H9 (cell line): ENCODE data around the gene NT5DC2. TPM values are rescaled to one million over a fixed set of nuclear protein-coding genes. Genes with fewer than 3 reads are reported as not detected.

Experiments used
- DNase-seq: peaks from one replicate; pipeline ENCODE4 v3.0.0-alpha.2; 2017
- H2AFZ ChIP-seq: one replicate; pipeline ENCODE4 v1.6.1; 2013; ENCODE audit warnings: mild to moderate bottlenecking, low read length, control low read depth, moderate library complexity
- H2AK5ac ChIP-seq: 2 replicates; pipeline ENCODE4 v1.6.1; 2013; ENCODE audit warnings: low read length, control low read depth, mixed read lengths; ENCODE audit not compliant: insufficient read length
- H2BK120ac ChIP-seq: one replicate; pipeline ENCODE4 v1.6.1; 2013; ENCODE audit warnings: low read depth, mild to moderate bottlenecking, low read length, control low read depth, inconsistent platforms; ENCODE audit not compliant: poor library complexity, severe bottlenecking
- H2BK12ac ChIP-seq: 2 replicates; pipeline ENCODE4 v1.6.1; 2013; ENCODE audit warnings: low read length, control low read depth, mixed read lengths, low read depth; ENCODE audit not compliant: insufficient read length
- H2BK15ac ChIP-seq: 2 replicates; pipeline ENCODE4 v1.6.1; 2013; ENCODE audit warnings: low read depth, low read length, control low read depth
- H2BK20ac ChIP-seq: one replicate; pipeline ENCODE4 v1.6.1; 2013; ENCODE audit warnings: low read depth, mild to moderate bottlenecking, low read length, control low read depth, inconsistent platforms; ENCODE audit not compliant: poor library complexity, severe bottlenecking
- H2BK5ac ChIP-seq: 2 replicates; pipeline ENCODE4 v1.6.1; 2013; ENCODE audit warnings: low read length, control low read depth, mixed read lengths; ENCODE audit not compliant: insufficient read length
- H3K14ac ChIP-seq: 2 replicates; pipeline ENCODE4 v1.6.1; 2013; ENCODE audit warnings: low read length, control low read depth; ENCODE audit not compliant: insufficient read depth
- H3K18ac ChIP-seq: 2 replicates; pipeline ENCODE4 v1.6.1; 2013; ENCODE audit warnings: low read depth, mild to moderate bottlenecking, mixed read lengths, low read length, control low read depth; ENCODE audit not compliant: insufficient read length
- H3K23ac ChIP-seq: 2 replicates; pipeline ENCODE4 v1.6.1; 2013; ENCODE audit warnings: low read length, control low read depth, mixed read lengths, low read depth; ENCODE audit not compliant: insufficient read length
- H3K23me2 ChIP-seq: 2 replicates; pipeline ENCODE4 v1.6.1; 2013; ENCODE audit warnings: low read depth, mild to moderate bottlenecking, mixed read lengths, low read length, control low read depth; ENCODE audit not compliant: insufficient read length, poor library complexity, severe bottlenecking
- H3K27ac ChIP-seq: 2 replicates; pipeline ENCODE4 v1.5.1; 2013; ENCODE audit warnings: low read length, control low read depth, mixed read lengths, low read depth; ENCODE audit not compliant: insufficient read length
- H3K27me3 ChIP-seq: 2 replicates; pipeline ENCODE4 v1.6.1; 2013; ENCODE audit warnings: low read length, control low read depth, inconsistent platforms; ENCODE audit not compliant: insufficient read depth
- H3K4ac ChIP-seq: 2 replicates; pipeline ENCODE4 v1.6.1; 2013; ENCODE audit warnings: low read depth, mild to moderate bottlenecking, control low read depth, inconsistent platforms, low read length, moderate library complexity
- H3K4me1 ChIP-seq: 2 replicates; pipeline ENCODE4 v1.6.1; 2013; ENCODE audit warnings: low read length, control low read depth, inconsistent platforms; ENCODE audit not compliant: insufficient read depth
- H3K4me2 ChIP-seq: 2 replicates; pipeline ENCODE4 v1.6.1; 2013; ENCODE audit warnings: low read length, control low read depth, mixed read lengths; ENCODE audit not compliant: insufficient read length, insufficient read depth
- H3K56ac ChIP-seq: 2 replicates; pipeline ENCODE4 v1.6.1; 2013; ENCODE audit warnings: low read depth, mild to moderate bottlenecking, mixed read lengths, low read length, control low read depth; ENCODE audit not compliant: insufficient read length
- H3K79me1 ChIP-seq: 2 replicates; pipeline ENCODE4 v1.6.1; 2013; ENCODE audit warnings: low read depth, mild to moderate bottlenecking, moderate library complexity, low read length, control low read depth, inconsistent platforms; ENCODE audit not compliant: insufficient read depth, poor library complexity, severe bottlenecking
- H3K79me2 ChIP-seq: 2 replicates; pipeline ENCODE4 v1.6.1; 2013; ENCODE audit warnings: low read length, control low read depth, inconsistent platforms; ENCODE audit not compliant: insufficient read depth
- H3K9ac ChIP-seq: 2 replicates; pipeline ENCODE4 v1.6.1; 2013; ENCODE audit warnings: low read length, control low read depth, mixed read lengths; ENCODE audit not compliant: insufficient read length; ENCODE audit errors: extremely low read depth
- H3K9me3 ChIP-seq: one replicate; pipeline ENCODE4 v1.6.1; 2013; ENCODE audit warnings: low read depth, low read length, inconsistent platforms; ENCODE audit not compliant: control insufficient read depth
- H3T11ph ChIP-seq: one replicate; pipeline ENCODE4 v1.6.1; 2013; ENCODE audit warnings: mild to moderate bottlenecking, low read length, control low read depth, inconsistent platforms
- H4K20me1 ChIP-seq: one replicate; pipeline ENCODE4 v1.6.1; 2013; ENCODE audit not compliant: control insufficient read depth, insufficient read length, insufficient read depth
- H4K5ac ChIP-seq: 2 replicates; pipeline ENCODE4 v1.6.1; 2013; ENCODE audit warnings: low read depth, mild to moderate bottlenecking, mixed read lengths, low read length, control low read depth; ENCODE audit not compliant: insufficient read length
- H4K8ac ChIP-seq: replicated peaks from 2 replicates; pipeline ENCODE4 v1.6.1; 2013; ENCODE audit warnings: low read length, control low read depth, mixed read lengths, low read depth; ENCODE audit not compliant: insufficient read length
- H4K91ac ChIP-seq: 2 replicates; pipeline ENCODE4 v1.6.1; 2013; ENCODE audit warnings: low read depth, mild to moderate bottlenecking, moderate library complexity, mixed read lengths, low read length, control low read depth; ENCODE audit not compliant: insufficient read length
- H3K27ac Mint-ChIP-seq, 3 experiments: 2 replicates in 2 of 3; 3 replicates in 1 of 3; pipeline ENCODE4 v1.8.0; 2020 to 2021; ENCODE audit warnings: mixed read lengths in 3 of 3, mild to moderate bottlenecking in 1 of 3, moderate library complexity in 1 of 3
- H3K27me3 Mint-ChIP-seq: 2 replicates; pipeline ENCODE4 v1.8.0; 2021; ENCODE audit warnings: low read depth, mild to moderate bottlenecking, moderate library complexity, mixed read lengths
- H3K36me3 Mint-ChIP-seq, 3 experiments: 2 replicates in 2 of 3; 3 replicates in 1 of 3; pipeline ENCODE4 v1.8.0; 2020 to 2021; ENCODE audit warnings: low read depth in 3 of 3, mixed read lengths in 3 of 3; ENCODE audit not compliant: insufficient read depth in 1 of 3
- H3K4me1 Mint-ChIP-seq, 2 experiments: 2 replicates each; pipeline ENCODE4 v1.8.0; 2020; ENCODE audit warnings: mixed read lengths in 2 of 2
- H3K4me3 Mint-ChIP-seq, 2 experiments: 2 replicates in 1 of 2; 3 replicates in 1 of 2; pipeline ENCODE4 v1.8.0; 2020 to 2021; ENCODE audit warnings: mild to moderate bottlenecking in 2 of 2, mixed read lengths in 2 of 2, moderate library complexity in 1 of 2
- H3K9me3 Mint-ChIP-seq, 2 experiments: 2 replicates in 1 of 2; 3 replicates in 1 of 2; pipeline ENCODE4 v1.8.0; 2020; ENCODE audit warnings: mild to moderate bottlenecking in 2 of 2, mixed read lengths in 2 of 2, moderate library complexity in 1 of 2
- CTCF ChIP-seq: fragments of 200-600 bp; sonication (generic); conservative IDR thresholded peaks from 3 replicates; pipeline ENCODE4 v1.8.0; 2021; ENCODE audit warnings: antibody characterized with exemption, mild to moderate bottlenecking
- WGBS: extraction: QIAGEN DNeasy Blood & Tissue Kit; methylation state at CpG from one replicate; pipeline ENCODE4 v1.1.7; 2013; ENCODE audit warnings: missing lambda C conversion rate, low lambda C conversion rate, mixed read lengths; ENCODE audit not compliant: insufficient read length; ENCODE audit errors: extremely low coverage; 5-methylcytosine and 5-hydroxymethylcytosine counted together
- total RNA-seq: library from RNA; stranded (reverse); gene quantifications from 2 replicates; pipeline ENCODE4 v1.2.1, GENCODE V29; 2021

The NT5DC2 gene
- total RNA-seq, 1 experiment from 2014 or later = 444 TPM

DNA sequence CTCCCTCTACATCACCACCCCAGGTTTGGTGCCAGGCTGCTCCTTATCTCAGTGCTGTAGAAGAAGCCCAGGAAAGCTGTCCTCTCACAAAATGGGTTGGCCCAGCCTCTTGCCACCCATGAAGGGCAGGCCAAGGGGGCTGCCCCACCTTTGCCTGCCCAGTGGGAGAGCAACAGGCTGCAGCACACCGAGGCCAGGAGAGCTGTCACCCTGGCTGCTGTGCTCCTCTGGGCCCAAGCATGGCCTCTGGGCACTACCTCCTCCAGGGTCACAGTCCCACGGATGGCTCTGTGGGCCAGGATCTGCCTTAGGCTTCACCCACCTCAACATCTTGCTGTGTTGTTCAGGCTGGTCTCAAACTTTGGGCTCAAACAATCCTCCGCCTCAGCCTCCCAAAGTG lies 44.9 kb downstream of the NT5DC2 start:
- no CpG with 5 or more reads among the region's 3 CpGs for WGBS
- Histone ChIP-seq H3K56ac (no peak overlapping the region), H4K91ac (no peak overlapping the region), H3K79me1 (no peaks in the 10 kb centered on the region), H3K4me2 (no peak overlapping the region), H2BK5ac (no peak overlapping the region), H2AFZ (no peak overlapping the region), H2BK15ac (no peak overlapping the region), H3K79me2 (no peaks in the 10 kb centered on the region), H4K20me1 (no peaks in the 10 kb centered on the region), H3K9me3 (no peaks in the 10 kb centered on the region), H3K23ac (no peak overlapping the region), H2BK120ac (no peak overlapping the region), H2BK20ac (no peak overlapping the region), H3K4me1 (no peaks in the 10 kb centered on the region), H3K18ac (no peak overlapping the region), H3K4ac (no peak overlapping the region), H3K9ac (no peak overlapping the region), H3K27me3 (no peaks in the 10 kb centered on the region), H4K5ac (no peak overlapping the region), H3K23me2 (no peaks in the 10 kb centered on the region), H3K14ac (no peak overlapping the region), H3T11ph (no peak overlapping the region), H3K27ac (no peak overlapping the region), H4K8ac (no peak overlapping the region), H2AK5ac (no peak overlapping the region), H2BK12ac (no peak overlapping the region)
- peaks cover 24 to 82% (median 81%) of the 10 kb centered on the region in 3 experiments for H3K36me3 Mint-ChIP-seq
- H3K9me3 Mint-ChIP-seq = no peaks in the 10 kb centered on the region
- no peak for DNase-seq
- no peak overlapping the region for H3K27ac Mint-ChIP-seq
- peaks cover 3 to 9% of the 10 kb centered on the region in 2 experiments; a peak in 2 of 4 replicates for H3K4me1 Mint-ChIP-seq
- TF ChIP-seq CTCF = no peak
- no peaks in the 10 kb centered on the region for H3K27me3 Mint-ChIP-seq
- no peak overlapping the region for H3K4me3 Mint-ChIP-seq
